Fibroblast of upper back skin (primary cell): ENCODE data around the gene NRP2.
A peak's percentile ranks its signal among the peaks of the same experiment; 100 is the strongest.

Experiments
- DNase-seq: peaks from one replicate; pipeline ENCODE4 v3.0.0-alpha.2; 2013

NRP2 gene

DNA sequence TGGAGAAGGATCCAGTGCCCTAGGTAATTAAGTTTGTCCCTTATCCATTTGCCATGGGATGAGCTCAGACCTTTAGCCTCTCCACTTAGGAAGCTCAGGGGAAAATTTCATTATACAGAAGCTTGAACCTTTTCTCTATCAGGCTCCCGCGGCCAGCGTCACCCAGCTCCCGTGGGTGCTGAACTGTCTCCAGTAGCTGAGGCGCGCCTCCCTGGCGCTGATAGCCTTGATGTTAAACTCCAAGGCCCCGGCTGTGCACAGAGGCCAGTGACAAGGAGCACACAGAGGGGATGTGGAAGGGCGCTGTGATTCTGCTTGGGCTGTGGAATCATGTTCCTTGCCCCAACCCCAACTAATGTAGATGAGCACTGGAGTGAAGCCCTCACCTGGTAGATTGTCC is 50.8 kb downstream of the NRP2 start:
- DNase-seq: no peak

DNA sequence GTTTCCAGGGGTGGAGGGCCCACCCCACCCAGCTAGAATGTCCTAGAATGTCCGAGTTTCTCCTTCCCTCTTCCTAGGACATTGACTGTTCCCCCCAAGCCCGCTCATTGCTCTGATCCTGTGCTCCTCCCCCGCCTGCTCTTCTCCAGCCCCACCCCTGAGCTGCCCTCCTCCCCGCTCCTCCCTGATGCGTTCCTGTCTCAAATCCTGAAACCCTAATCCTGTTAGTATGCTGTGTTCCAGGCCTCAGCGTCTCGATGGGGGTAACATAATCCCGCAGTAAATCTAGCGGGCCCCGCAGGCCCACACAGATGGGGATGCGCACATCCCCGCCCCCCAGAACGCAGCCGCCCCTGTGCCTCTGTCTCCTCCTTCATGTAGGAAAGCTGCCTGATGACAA is 51.3 kb downstream of the NRP2 start:
- peak; percentile 51 for DNase-seq

DNA sequence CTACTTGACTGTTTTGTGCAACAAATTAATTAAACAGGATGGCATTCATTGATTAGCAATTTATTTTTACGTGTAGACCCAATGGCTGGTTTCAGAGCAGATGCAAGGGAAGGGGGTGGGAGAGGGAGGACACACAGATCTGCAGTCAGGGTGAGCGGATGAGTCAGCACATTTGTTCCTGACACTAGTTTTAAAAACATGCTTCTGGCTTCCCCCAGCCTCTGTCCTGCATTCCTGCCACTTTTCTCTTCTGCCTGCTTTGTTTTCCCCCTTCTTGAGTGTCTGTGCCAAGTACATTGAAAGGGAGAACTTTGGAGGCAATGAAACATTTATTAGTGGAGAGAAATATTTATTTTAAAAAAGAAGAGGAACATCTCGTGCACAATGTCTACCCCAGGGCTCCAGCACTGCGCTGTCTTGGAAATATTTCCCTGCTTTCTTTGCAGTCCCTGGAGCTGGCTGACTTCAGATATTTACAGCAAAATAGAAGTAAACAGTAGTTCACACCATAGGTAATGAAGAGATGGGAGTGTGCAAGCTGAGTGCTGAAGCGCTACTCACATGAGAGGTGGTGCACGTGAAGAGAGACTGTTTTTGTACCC is 52.2 kb downstream of the NRP2 start:
- peak; percentile 93 for DNase-seq

DNA sequence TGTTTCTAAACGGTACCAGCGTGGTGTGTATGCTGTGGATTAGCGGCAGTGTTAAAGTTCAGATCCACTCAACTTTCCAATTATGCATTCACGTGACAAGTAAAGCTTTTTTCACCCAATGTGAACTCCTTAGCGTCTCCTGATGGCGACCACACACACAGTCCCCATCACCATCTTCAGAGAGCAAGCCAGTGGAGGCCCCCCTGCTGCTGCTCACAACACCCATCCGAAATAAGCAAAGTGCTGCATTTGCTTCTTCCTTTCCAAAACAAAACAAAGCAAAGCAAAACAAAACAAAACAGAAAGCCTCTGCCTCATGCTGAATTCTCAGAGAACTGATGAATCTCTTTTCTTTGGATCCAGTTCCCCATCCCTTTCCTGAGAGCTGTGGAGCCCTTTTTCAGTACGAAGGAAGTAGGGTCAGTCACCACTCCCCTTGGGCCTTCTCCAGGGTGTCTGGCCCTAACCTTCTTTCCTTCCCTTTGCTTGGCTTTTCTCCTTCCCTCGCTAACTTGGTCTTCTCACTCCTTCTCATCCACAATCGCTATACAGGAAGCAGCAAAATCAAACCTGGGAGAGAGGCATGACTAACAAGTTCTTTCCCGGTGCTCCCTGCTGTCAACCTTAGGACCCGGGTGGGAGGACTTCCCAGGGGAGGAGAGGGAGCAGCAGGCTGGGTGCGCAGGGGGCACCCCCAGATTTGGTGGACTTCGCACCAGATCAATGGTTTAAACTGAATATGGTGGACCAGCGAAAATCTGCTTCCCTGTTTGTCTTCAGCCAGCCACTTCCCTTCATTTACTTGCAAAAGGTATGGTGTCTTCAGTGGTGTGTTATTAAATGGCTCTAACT is 56.0 kb downstream of the NRP2 start:
- no peak for DNase-seq

DNA sequence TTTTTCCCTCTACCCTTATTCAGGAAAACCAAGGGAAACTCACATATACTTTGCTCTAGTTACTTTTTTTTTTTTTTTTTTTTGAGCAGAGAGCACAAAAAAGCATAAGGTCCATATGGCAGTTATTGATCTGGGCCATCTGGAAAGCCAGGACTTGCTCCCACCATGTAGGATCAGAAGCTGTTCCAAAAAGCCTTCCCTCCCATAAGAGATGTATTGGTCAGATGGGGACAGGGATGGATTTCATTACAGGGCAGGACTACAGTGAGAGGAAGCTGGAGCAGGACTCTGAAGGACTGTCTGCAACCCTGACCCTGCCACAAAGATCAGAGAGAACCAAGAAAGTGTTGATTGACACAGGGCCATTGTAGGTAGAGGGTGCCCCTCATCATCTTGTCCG is 57.3 kb downstream of the NRP2 start:
- no peak for DNase-seq

DNA sequence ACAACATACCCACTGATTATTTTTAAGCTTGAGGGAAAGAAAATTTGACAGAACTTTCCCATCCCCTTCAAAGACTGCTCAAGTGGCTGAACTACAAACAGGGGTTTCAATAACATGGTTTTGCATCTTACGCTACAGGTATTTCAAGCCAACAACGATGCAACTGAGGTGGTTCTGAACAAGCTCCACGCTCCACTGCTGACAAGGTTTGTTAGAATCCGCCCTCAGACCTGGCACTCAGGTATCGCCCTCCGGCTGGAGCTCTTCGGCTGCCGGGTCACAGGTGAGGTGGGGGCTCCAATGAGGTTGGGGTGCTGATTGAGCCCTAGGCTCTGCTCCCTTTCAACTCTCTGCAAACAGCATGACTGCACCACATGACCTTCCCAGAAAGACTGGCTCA is 58.1 kb downstream of the NRP2 start:
- DNase-seq: no peak

DNA sequence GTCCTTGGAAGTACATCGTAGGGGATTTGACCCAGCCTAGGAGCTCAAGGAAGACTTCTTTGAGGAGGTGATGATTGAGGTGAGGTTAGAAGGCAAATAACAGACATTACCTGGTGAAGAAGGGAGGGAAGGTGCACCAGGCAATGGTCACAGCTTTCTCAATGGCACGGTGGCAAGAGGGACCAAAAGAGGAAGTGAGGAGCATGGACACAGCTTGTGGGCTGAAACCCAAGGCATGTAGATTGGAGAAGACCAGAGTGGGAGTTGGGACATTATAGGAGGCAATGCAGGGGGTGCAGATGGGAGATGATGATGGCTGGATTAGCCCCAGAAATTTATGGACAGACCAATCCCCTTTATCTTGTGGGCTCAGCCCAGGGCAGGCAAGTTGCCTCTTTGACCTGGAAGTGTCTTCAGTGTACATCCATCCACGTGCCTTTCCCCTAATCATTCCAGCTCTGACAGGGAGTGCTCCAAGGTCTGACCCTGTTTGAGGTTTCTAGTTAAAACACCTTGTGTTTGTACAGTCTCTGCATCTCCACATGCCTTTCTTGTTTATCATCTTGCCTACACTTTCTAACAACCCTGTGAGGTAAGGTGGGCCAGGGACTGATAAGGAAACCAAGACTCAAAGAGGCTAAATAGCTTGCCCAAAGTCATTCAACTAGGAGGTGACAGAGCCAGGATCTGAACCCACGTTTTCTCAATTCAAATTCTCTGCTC is 59.1 kb downstream of the NRP2 start:
- no peak for DNase-seq

DNA sequence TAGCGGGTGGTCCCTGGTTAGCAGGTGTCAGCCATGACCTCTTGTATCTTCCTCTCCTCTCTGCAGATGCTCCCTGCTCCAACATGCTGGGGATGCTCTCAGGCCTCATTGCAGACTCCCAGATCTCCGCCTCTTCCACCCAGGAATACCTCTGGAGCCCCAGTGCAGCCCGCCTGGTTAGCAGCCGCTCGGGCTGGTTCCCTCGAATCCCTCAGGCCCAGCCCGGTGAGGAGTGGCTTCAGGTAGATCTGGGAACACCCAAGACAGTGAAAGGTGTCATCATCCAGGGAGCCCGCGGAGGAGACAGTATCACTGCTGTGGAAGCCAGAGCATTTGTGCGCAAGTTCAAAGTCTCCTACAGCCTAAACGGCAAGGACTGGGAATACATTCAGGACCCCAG is 60.8 kb downstream of the NRP2 start:
- no peak for DNase-seq

DNA sequence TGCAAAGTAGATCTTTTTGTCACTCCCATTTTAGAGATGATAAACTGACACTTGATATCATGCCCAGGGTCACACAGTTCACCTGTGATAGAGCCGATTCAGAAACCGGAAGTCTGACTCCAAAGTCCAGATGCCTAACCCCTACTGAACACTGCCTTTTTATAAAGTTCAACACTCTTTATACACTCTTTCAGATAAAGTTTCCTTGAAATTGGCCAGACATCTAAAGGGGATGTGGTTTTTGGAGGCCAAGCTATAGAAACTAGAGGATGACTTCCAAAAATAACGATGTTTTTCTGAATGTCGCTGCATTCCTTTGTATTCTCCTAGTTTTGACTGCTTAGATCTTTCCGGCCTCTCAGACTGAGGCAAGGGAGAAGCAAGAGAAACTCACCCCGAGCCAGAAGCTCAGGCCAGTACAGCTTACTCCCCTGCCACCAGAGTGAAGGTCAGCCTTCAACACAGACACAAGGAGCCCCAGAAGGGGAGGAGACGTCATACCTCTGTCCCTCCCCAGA is 61.8 kb downstream of the NRP2 start:
- peak; percentile 66 for DNase-seq

DNA sequence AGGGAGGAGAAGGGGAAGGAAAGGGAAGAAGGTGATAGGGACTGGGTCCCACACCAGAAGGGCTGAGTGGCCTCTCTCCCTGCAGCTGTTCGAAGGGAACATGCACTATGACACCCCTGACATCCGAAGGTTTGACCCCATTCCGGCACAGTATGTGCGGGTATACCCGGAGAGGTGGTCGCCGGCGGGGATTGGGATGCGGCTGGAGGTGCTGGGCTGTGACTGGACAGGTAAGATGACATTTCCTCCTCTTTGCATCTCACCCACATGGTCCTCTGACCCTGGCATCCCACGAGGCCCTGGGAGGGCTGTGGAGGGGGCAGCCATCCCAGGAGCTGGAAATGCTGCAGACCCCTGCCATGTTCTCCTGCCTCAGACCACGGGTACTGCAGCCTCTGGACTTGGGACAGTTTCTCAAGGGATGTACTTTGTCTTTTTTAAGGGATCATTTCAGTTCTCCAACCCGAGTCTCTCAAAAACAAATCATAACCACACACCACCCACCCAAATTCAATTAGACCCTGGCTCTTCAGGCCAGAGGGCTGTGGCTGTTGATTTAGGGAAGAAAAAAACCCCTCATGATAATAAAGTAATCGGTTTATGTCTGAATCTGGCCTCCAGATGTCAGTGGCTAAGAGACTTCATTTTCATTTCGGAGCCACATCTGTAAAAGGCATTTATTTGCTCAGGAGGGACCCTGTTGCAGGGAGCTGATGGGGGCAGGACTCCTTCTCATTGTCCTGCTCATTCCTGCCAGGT is 63.5 kb downstream of the NRP2 start:
- no peak for DNase-seq

DNA sequence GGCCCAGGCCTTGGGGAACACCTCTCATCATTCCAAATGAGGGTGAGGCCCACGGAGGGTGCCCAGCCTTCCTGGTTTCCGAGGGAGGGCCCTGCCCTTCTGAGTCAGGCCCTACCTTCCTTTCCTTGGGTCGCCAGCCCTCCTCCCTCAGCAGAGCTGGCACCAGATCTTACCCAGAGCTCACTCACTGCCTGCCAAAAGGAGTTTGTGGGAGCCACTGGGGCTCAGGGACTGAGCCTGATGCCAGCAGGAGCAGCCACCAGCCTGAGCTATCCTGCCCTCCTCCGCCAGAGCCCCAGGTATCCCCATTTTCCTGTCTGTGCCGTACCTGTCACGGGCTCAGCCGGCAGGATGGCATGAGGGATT is 64.1 kb downstream of the NRP2 start:
- no peak for DNase-seq

DNA sequence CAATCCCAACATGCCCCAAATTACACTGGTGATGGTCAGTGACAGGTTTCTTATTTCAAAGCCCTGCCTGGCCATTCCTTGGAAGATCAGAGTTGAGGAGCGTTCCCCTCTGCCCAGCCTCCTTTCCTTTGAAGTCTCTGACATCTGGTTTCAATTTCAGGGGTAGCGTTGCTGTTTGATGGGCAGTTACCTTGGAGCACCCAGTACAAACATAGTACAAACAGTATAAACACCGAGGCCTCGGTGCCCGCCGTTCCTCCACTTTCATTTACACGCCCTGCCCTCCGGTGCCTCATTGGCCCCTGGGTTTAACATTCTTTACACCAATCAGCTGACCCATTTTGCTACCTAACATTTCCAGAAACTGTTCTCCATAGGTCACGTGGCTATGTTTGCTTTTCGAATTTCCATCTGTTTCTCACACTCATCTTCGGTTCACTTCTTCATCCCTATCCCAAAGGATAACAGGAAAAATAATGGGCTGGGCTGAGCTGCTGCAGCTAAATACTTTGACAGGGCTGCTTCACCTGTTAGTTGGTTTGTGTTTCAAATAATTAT is 65.6 kb downstream of the NRP2 start:
- no peak for DNase-seq

DNA sequence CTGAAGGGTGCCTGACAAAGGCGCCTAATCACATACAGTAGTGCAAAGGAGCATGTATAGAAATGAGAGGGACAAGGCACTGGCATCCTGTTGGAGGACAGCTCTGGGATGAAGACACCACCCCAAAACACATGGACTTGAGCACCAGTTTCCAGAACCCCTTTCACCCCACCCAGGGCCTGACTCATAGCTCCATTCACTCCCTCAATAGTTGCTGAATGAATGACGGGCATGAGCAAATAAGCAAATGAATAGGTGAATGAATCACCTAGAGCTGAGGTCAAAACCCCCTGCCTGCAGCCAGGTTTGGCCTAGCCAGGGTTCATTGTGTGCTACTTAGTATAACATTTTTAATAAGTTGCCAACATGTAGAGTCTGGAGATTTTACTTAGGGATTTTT is 66.3 kb downstream of the NRP2 start:
- DNase-seq: no peak

DNA sequence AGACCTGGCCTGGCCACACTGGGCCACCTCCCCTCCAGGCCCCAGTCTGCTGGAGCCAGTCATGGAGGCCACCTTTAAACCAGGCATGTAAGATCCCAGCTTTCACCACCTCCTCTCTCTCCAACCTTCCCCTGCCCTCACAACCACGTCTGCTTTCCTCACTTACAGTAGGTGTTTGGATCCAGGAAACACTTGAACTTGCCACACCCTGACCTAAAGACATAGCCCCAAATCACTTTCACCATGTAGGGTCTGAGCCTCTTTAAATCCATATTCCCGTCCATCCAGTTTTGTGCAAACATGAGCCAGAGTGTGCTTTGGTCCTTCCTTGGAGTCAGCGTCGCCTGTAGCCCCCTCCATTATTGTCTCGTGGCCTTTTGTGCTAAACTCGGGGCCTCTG is 66.8 kb downstream of the NRP2 start:
- DNase-seq: no peak

DNA sequence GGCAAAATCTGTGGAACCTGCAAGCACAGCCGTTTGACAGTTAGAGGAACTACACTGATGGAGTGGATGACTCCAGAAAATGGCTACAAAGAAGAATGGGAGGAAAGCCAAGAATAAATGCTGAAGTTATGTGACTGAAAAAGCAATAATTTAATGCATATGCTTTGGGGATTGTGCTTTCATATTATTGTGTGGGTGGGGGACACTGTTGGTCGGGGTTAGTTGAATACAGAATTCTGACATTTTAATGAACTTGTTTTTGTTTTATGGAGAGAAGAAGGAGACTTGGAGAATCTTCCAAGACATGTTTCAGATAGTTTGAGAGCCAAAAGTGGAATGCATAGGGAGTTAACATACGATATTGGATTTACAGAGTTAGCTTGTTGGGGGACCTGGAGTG is 68.5 kb downstream of the NRP2 start:
- DNase-seq: no peak

DNA sequence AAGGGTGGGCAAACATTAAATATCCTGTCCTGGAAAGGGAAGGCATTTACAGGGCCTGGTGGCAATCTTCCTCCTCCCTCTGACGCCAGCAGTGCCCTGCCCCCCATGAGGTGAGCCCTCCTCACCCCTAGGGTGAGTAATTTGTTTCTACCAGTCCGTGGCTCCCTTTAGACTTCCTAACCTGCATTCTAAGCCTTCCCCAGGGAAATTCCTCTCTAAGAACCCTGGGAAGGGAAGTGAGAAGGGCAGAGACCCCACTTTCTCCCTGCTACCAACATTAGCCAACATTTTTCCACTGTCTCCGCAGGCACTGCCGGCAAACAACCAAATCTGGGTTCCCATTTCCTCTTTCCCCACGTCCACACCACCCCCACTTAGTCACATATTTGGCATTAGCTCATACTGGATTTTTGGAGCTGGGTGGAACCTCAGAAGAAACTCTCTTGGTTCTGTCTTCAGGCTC is 69.3 kb downstream of the NRP2 start:
- DNase-seq: peak; percentile 45

DNA sequence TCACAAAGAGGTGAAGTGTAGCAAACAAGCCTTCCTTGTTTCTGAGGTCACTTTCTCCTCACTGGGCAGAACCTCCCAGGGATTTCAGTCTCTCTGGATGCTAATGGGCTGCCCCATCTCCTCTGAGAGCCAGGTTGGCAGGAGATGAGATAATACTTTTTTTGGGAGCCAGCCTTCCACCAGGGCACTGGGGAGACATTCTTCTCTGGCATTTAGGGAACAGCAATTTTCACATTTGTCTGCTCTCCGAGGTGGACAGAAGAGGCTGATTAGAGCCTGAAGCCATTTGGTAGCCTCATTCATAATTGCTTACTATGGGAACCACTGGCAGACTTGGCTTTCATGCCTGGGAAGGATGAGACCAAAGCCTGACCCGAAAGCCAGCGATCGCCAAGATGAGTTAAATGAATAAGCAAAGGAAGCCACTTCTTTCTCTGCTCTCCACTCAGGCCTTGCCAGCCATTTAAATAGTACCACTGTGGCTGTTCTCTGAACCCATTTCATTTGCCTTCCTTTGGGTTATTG is 70.1 kb downstream of the NRP2 start:
- no peak for DNase-seq

DNA sequence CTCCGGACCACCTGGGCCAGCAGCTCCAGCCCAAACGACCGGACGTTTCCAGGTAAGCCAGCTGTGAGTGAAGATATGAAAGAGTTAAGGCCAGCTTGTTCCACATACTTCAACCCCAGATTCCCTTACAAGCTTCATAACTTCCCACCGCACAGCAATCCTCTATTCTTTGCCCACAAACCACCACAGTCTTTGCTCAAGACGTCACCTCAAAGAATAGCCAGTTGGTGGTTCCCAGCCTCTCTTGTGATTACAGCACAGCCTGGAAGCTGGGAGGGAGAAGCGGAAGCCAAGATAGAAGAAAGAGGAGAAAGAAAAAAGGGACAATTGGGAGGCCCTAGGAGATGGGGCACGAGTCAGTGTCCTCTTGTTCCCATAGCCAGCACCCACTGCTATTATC is 70.6 kb downstream of the NRP2 start:
- DNase-seq: no peak

DNA sequence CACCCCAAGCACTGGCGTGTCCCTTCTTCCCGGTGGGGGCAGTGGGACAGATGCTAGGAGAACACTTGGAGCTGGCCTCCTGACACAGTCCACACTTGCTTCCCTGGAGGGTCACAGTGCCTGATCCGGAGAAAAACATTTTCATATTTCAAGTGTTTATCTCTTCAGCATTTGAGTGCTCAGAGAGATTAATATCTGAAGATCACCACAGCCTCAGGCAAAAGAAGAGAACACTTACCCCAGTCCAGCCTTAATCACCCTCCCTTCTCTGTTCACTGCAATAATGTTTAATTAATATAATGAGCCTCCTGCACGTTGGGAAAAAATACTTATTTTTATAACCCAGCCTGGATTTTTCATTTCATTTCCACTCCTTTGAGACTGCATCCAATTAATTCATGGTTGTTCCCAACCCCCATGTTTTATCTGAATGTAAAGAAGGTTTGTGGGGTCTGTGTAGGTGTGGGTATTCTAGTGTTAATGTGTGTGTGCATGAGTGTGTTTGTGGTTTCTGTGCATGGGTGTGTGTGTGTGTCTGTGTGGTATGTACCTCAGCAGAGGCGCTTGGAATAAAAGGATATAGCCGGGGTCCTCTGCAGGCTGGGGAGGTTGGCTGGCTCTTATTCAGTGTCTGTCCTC is 72.1 kb downstream of the NRP2 start:
- no peak for DNase-seq

DNA sequence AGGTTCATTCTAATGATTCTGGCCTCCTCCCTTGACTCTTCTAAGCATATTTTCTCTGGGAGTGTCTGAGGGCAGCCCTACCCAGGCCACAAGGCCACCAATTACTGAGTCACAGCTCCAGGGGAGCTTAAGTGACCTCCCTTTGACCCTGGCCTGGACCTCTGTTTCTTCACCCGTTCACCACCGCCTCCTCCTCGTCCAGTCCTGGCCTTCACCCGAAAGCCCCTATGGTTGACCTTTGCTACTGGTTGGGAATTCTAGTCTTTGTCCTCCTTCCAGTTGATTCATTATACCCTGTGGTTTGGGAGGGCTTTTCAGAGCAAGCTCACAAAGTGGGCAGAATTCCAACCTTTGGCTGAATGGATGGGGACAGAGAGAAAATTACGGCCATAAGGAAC is 72.6 kb downstream of the NRP2 start:
- peak; percentile 69 for DNase-seq

DNA sequence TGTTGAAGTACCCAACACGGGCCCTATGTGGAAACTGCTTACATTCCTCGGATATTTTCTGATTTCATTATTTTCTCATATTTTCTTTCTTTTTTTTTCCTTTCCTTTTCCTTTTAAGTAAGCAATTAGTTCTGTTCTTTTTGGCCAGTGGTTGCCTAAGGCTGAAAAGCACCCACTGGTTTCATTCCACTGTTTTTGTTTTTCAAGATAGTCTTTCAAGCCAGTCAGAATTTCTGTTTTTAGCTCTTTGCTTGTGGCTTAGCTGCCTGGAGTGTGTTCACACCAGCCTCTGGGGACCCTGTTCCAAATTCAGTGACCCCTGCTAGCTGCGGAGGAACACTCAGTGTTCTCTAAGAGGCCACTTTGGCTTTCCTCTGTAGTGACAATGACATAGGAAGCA is 73.6 kb downstream of the NRP2 start:
- no peak for DNase-seq

DNA sequence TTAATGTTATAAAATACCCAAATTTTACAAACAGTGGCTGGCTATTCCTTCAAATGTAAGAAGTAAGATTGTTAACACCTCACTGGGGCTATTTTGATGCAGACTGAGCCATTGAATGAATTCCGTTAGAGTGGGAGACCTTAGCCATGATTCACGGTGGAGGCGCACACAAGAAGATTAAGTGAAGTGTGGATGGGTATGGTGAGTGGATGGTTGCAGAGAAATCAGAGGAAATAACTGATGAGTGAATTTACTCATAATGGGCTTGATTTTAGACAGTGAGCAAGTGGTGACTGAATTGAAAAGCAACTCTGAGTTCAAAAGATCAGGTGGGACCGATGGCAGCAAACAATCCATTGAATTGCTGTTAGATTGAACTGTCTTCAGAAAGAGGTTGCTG is 75.0 kb downstream of the NRP2 start:
- no peak for DNase-seq
